Activated CD8-positive, alpha-beta memory T cell treated with anti-CD3 and anti-CD28 coated beads for 4 hours (primary cell): ENCODE measurements around the gene BSDC1.

Source experiments
- DNase-seq, 2 donors: peaks; one replicate each; pipeline ENCODE4 v3.0.0-alpha.2; 2020; ENCODE audit warnings: low read depth in 2 of 2

BSDC1 gene

GRCh38 chr1:32336963-32337675, 57.1 kb downstream of the BSDC1 start:
- peak in 1 of 2 donors; percentile 38 for DNase-seq

GRCh38 chr1:32336591-32336932, 57.7 kb downstream of the BSDC1 start:
- DNase-seq, result no peak

GRCh38 chr1:32335790-32336590, 58.3 kb downstream of the BSDC1 start, which contains the start of gene MARCKSL1:
Gene MARCKSL1, minus strand, starts transcription at chr1:32336233. Its CDS starts 200 bp downstream, at chr1:32336033.
- peak; percentile 71 to 72 for DNase-seq

- DNase-seq, result no peak
These were observed 58.8 kb downstream of the BSDC1 start for GRCh38 chr1:32335535-32335789.

- DNase-seq, result peak in 1 of 2 donors; percentile 43
These were observed 59.2 kb downstream of the BSDC1 start for GRCh38 chr1:32334864-32335534.

- no peak for DNase-seq
These were observed 59.9 kb downstream of the BSDC1 start for GRCh38 chr1:32334274-32334861.

GRCh38 chr1:32333251-32333963, 60.8 kb downstream of the BSDC1 start:
- DNase-seq, result no peak

- no peak for DNase-seq
These were observed 61.8 kb downstream of the BSDC1 start for GRCh38 chr1:32332290-32333079.

- no peak for DNase-seq
These were observed 62.7 kb downstream of the BSDC1 start for GRCh38 chr1:32331549-32331948.

- no peak for DNase-seq
These were observed 63.6 kb downstream of the BSDC1 start for GRCh38 chr1:32330558-32331151.

GRCh38 chr1:32329931-32330466, 64.2 kb downstream of the BSDC1 start:
- DNase-seq, result no peak

- DNase-seq, result no peak
These were observed 67.0 kb downstream of the BSDC1 start for GRCh38 chr1:32327204-32327603.

- DNase-seq, result no peak
These were observed 72.4 kb downstream of the BSDC1 start for GRCh38 chr1:32321712-32322291.

GRCh38 chr1:32318127-32318869, 75.9 kb downstream of the BSDC1 start:
- DNase-seq, result no peak

- no peak for DNase-seq
These were observed 77.4 kb downstream of the BSDC1 start for GRCh38 chr1:32316903-32317277.
